Left lung (tissue), 10 donors: Measurements from ENCODE around the gene TLE2. TPM values are rescaled to one million over a fixed set of nuclear protein-coding genes. Genes with fewer than 3 reads are reported as not detected.

Experiments
- ATAC-seq: fragments of 200-7000 bp; cut with Tn5 transposase; one replicate; pipeline ENCODE4 v1.9.1; 2020; ENCODE audit warnings: moderate library complexity
- DNase-seq, 4 donors: peaks; one replicate each; pipeline ENCODE4 v3.0.0-alpha.2; 2013 to 2020
- H3K27ac ChIP-seq, 2 donors: fragments of 200-600 bp; sonication (generic) in 1 of 2; one replicate each; pipeline versions ENCODE4 v1.5.0 to v1.8.0; 2020 to 2021
- H3K27me3 ChIP-seq, 2 donors: fragments of 200-600 bp; sonication (generic) in 1 of 2; one replicate each; pipeline versions ENCODE4 v1.5.0 to v1.8.0; 2020 to 2021
- H3K36me3 ChIP-seq, 2 donors: fragments of 200-600 bp; sonication (generic) in 1 of 2; one replicate each; pipeline versions ENCODE4 v1.5.0 to v1.8.0; 2020 to 2021
- H3K4me1 ChIP-seq, 2 donors: fragments of 200-600 bp; one replicate each; pipeline ENCODE4 v1.8.0; 2021
- H3K4me3 ChIP-seq, 2 donors: fragments of 200-600 bp; sonication (generic) in 1 of 2; one replicate each; pipeline versions ENCODE4 v1.5.0 to v1.8.0; 2020 to 2021; ENCODE audit warnings: mild to moderate bottlenecking in 1 of 2
- H3K9me3 ChIP-seq, 2 donors: fragments of 200-600 bp; sonication (generic) in 1 of 2; one replicate each; pipeline versions ENCODE4 v1.5.0 to v1.8.0; 2020 to 2021
- CTCF ChIP-seq, 2 donors: fragments of 200-600 bp; sonication (generic) in 1 of 2; IDR thresholded peaks; one replicate each; pipeline versions ENCODE4 v1.5.0 to v1.8.0; 2021; ENCODE audit warnings: antibody characterized with exemption in 2 of 2
- intact Hi-C, 2 donors: fragments of 100-400 bp; cut with DNase I; formaldehyde crosslinking; loops; one replicate each; pipeline versions ENCODE4 v1.11.2 to v1.14.2; 2022
- polyA plus RNA-seq, 6 donors: library from polyadenylated mRNA; unstranded; fragments of 120-200 nt; gene quantifications; one replicate each; pipeline ENCODE4 v1.2.1, GENCODE V29; 2013; ENCODE audit not compliant: insufficient read length in 6 of 6
- total RNA-seq, 2 donors: library from RNA; stranded (reverse); fragmentation: NEBNext Ultra II Directional; extraction: Animal tissue kit (Norgen Biotek cat#: 25700); gene quantifications; one replicate each; pipeline ENCODE4 v1.2.1, GENCODE V29; 2021
- donor health status: DM: no; HTN: yes; CAD: no.
- donor health status: DM: no; HTN: no; CAD: no.

TLE2 gene
- total and polyA plus RNA-seq, 8 donors, result 35.2 to 244 (median 159) TPM

- ATAC-seq (no peak), DNase-seq (no peak)
- Histone ChIP-seq H3K4me3 (no peak overlapping the region), H3K9me3 (no peaks in the 10 kb centered on the region), H3K36me3 (no peaks in the 10 kb centered on the region), H3K4me1 (peaks cover 0 to 2% of the 10 kb centered on the region in 2 donors), H3K27ac (no peak overlapping the region), H3K27me3 (peaks cover 0 to 8% of the 10 kb centered on the region in 2 donors)
- intact Hi-C loops, result no loop called here
- no peak for TF ChIP-seq CTCF (IDR thresholded peaks at IDR 0.05)
Observed at GRCh38 chr19:2989236-2989946, 39.7 kb downstream of the TLE2 start.

DNA sequence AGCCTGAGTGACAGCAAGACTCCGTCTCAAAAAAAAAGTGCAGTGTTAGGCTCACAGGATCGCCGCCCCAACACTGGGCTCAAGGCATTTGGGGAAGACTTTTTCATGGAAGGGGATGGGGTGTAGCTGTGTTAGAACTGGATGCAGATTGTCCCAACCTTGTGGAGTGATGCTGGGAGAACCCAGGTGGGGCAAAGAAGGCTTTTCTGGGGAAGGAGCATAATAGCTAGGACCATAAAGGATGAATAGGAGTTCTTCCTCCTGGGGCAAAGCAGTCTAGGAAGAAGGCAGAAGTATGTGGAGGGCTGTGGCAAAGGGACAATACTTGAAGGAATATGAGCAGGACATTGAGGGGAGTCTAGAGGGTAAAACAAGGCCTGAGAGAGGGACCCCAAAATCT lies 40.5 kb downstream of the TLE2 start:
- Histone ChIP-seq H3K27me3 (peaks cover 0 to 16% of the 10 kb centered on the region in 2 donors), H3K9me3 (no peaks in the 10 kb centered on the region), H3K4me3 (no peak overlapping the region), H3K27ac (no peak overlapping the region), H3K36me3 (no peaks in the 10 kb centered on the region), H3K4me1 (peaks cover 6 to 9% of the 10 kb centered on the region in 2 donors)
- DNase-seq (no peak), ATAC-seq (no peak)
- TF ChIP-seq CTCF (IDR thresholded peaks at IDR 0.05), result no peak
- intact Hi-C loops, result no loop called here

GRCh38 chr19:2987797-2988196 lies 41.3 kb downstream of the TLE2 start:
- Histone ChIP-seq H3K4me1 (peaks cover 14 to 17% of the 10 kb centered on the region in 2 donors), H3K36me3 (no peaks in the 10 kb centered on the region), H3K4me3 (no peak overlapping the region), H3K9me3 (no peaks in the 10 kb centered on the region), H3K27ac (no peak overlapping the region), H3K27me3 (peaks cover 0 to 24% of the 10 kb centered on the region in 2 donors)
- ATAC-seq, result no peak
- TF ChIP-seq CTCF (IDR thresholded peaks at IDR 0.05), result no peak
- no peak for DNase-seq
- intact Hi-C loops, result no loop called here

DNA sequence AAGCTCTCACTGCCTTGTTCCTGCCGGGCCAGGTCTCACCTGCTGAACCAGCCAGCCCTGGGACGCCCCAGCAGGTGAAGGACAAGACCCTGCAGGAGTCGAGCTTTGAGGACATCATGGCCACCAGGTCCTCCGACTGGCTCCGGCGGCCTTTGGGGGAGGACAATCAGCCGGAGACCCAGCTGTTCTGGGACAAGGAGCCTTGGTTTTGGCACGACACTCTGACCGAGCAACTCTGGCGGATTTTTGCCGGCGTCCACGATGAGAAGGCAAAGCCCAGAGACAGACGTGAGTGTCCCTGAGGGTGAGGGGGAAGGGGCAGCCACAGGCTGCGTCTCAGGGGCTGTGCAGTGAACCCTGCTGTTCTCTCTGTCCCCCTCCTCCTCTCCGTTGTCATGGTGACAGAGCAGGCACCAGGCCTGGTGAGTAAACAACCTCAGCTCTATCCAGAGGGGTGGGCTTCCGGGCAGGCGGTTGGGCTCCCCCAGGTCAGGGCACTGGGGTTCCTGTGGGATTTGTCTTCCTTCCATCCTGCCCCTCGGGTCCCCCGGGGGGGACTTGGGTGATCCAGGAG lies 42.0 kb downstream of the TLE2 start:
- peak in 2 of 4 donors; percentile 62 to 83 for DNase-seq
- H3K36me3 ChIP-seq, result no peaks in the 10 kb centered on the region
- H3K27me3 ChIP-seq, result peaks cover 0 to 29% of the 10 kb centered on the region in 2 donors
- intact Hi-C loops, result no loop called here
- no peaks in the 10 kb centered on the region for H3K9me3 ChIP-seq
- H3K27ac ChIP-seq, result no peak overlapping the region
- peaks cover 18 to 21% of the 10 kb centered on the region in 2 donors for H3K4me1 ChIP-seq
- TF ChIP-seq CTCF (IDR thresholded peaks at IDR 0.05), result no peak
- no peak for ATAC-seq
- no peak overlapping the region for H3K4me3 ChIP-seq

DNA sequence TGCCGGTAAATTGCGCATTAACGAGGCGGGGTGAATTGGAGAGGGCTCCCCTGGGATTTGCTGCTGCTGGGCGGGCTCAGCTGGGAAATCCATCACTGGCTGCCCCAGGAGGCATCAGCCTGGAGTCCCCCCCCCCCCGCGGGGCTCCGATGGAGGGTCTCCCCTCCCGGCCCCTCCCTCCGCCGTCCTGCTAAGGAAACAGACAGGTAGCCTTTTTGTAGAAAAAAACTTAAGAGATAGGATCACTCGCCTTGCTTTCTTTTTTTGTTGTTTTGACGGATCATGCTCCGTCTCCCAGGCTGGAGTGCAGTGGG lies 44.9 kb downstream of the TLE2 start:
- Histone ChIP-seq H3K4me1 (peaks cover 18 to 21% of the 10 kb centered on the region in 2 donors), H3K9me3 (no peaks in the 10 kb centered on the region), H3K36me3 (no peaks in the 10 kb centered on the region), H3K4me3 (peak overlapping the region in 1 of 2 donors; percentile 23), H3K27ac (peak overlapping the region; percentile 50 to 66), H3K27me3 (peaks cover 0 to 29% of the 10 kb centered on the region in 2 donors)
- ATAC-seq (no peak), DNase-seq (no peak)
- TF ChIP-seq CTCF (IDR thresholded peaks at IDR 0.05), result no peak
- intact Hi-C loops, result no loop called here
